Loucy (cell line): Measurements from ENCODE around the gene TEX2.
"Not testable (repeated sequence)": the region's sequence is repeated elsewhere in the genome, so short reads cannot be mapped to it uniquely, and the experiment has no call there.

Experiments
- H2AFZ ChIP-seq: fragments of 200-600 bp; sonication (generic); 2 replicates; pipeline ENCODE4 v1.6.0; 2016; ENCODE audit warnings: antibody characterized with exemption, mild to moderate bottlenecking, low read length, moderate library complexity
- H3F3A ChIP-seq: fragments of 200-600 bp; 2 replicates; pipeline ENCODE4 v1.6.0; 2016; ENCODE audit warnings: antibody characterized with exemption, low read depth, mild to moderate bottlenecking
- H3K27me3 ChIP-seq: fragments of 200-600 bp; sonication (generic); 2 replicates; pipeline ENCODE4 v1.6.1; 2014; ENCODE audit warnings: low read length, mild to moderate bottlenecking; ENCODE audit not compliant: insufficient read depth, poor library complexity, severe bottlenecking
- H3K36me3 ChIP-seq: fragments of 200-600 bp; sonication (generic); 2 replicates; pipeline ENCODE4 v1.6.1; 2016; ENCODE audit warnings: low read length; ENCODE audit not compliant: insufficient read depth
- H3K4me1 ChIP-seq: fragments of 200-600 bp; sonication (generic); 2 replicates; pipeline ENCODE4 v1.5.1; 2014; ENCODE audit warnings: low read length, mild to moderate bottlenecking; ENCODE audit not compliant: insufficient read depth, poor library complexity, severe bottlenecking
- H3K4me2 ChIP-seq: fragments of 200-600 bp; sonication (generic); 2 replicates; pipeline ENCODE4 v1.6.0; 2014; ENCODE audit warnings: antibody characterized with exemption, low read length, low read depth, mild to moderate bottlenecking; ENCODE audit not compliant: poor library complexity, severe bottlenecking
- H3K4me3 ChIP-seq: fragments of 200-600 bp; sonication (generic); 2 replicates; pipeline ENCODE4 v1.5.1; 2014; ENCODE audit warnings: low read length, mild to moderate bottlenecking, mixed read lengths; ENCODE audit not compliant: poor library complexity, severe bottlenecking
- H3K79me2 ChIP-seq: fragments of 200-600 bp; sonication (generic); 2 replicates; pipeline ENCODE4 v1.6.1; 2014; ENCODE audit warnings: low read length; ENCODE audit not compliant: insufficient read depth
- H3K9ac ChIP-seq: fragments of 200-600 bp; sonication (generic); 2 replicates; pipeline ENCODE4 v1.6.0; 2014; ENCODE audit warnings: mild to moderate bottlenecking, low read depth, low read length, moderate library complexity; ENCODE audit not compliant: poor library complexity, severe bottlenecking
- H3K9me2 ChIP-seq: fragments of 200-600 bp; sonication (generic); replicated peaks from 2 replicates; pipeline ENCODE4 v1.6.1; 2016; ENCODE audit warnings: low read depth, low read length, mixed read lengths
- H3K9me3 ChIP-seq: fragments of 200-600 bp; sonication (generic); 2 replicates; pipeline ENCODE4 v1.6.1; 2014; ENCODE audit warnings: mild to moderate bottlenecking, antibody characterized with exemption, low read length, low read depth; ENCODE audit not compliant: insufficient read depth
- H4K20me1 ChIP-seq: fragments of 200-600 bp; sonication (generic); 2 replicates; pipeline ENCODE4 v1.6.0; 2014; ENCODE audit warnings: antibody characterized with exemption, low read length, mild to moderate bottlenecking; ENCODE audit not compliant: insufficient read depth, poor library complexity, severe bottlenecking
- EZH2phosphoT487 ChIP-seq: fragments of 200-600 bp; IDR thresholded peaks from 2 replicates; pipeline ENCODE4 v1.6.1; 2018; ENCODE audit warnings: antibody characterized with exemption, mild to moderate bottlenecking, moderate library complexity, borderline replicate concordance
- TF ChIP-seq, protein P1 (sequence below): fragments of 200-600 bp; sonication (generic); conservative IDR thresholded peaks from 2 replicates; pipeline ENCODE4 v1.5.1; 2014; ENCODE audit warnings: mild to moderate bottlenecking, antibody characterized with exemption, low read length

TEX2 gene

DNA sequence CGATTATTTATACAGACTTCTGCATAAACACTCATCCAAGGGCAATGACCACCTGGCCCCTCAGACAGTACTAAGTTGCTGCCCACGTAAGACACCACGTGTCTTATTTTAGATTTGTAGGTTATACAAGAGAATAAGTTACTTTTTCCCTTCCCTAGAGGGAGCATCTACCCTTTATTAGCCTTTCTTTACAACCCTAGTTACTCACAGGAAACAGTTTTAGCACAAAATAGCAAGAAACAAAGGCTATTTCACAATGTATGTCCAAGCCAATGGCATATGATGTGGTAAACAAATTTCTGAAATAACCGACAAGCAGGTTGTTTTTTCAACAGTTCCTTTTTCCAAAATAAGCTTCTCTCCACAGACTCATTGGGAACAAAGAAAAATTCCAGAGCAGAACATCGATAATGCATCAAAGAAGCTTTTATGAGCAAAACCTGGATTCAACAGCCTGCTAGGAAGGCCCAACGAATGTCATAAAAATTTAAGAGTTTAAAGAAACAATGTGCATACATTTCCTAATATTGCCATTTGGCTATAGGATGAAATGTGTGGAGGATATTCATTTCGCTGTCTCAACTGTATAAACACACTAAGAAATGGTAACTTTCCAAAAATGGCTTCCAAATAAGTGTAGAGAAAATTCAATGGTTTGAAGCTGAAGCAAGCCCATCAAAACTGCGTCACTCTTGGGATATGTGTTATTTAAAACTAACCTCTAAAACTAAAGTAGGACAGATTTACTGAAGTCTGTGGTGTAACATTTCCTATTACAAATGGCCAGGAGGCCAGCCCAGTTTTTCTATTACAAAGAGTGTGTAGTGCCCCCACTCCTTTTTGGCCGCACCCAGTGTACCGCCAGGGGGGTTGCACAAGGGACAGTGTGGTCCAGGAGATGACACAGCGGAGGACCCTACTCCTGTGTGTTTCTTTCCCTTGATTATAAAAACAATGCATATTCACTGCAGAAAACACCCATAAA lies 82.7 kb downstream of the TEX2 start:
- Histone ChIP-seq H3K36me3 (peaks cover 9% of the 10 kb centered on the region; the same call in 1 of the 2 replicates), H3F3A (no peaks in the 10 kb centered on the region), H3K79me2 (no peaks in the 10 kb centered on the region), H3K4me2 (no peak overlapping the region), H3K9ac (no peak overlapping the region), H3K27me3 (no peaks in the 10 kb centered on the region), H4K20me1 (no peaks in the 10 kb centered on the region), H3K9me3 (no peaks in the 10 kb centered on the region), H3K9me2 (no peaks in the 10 kb centered on the region), H3K4me1 (peaks cover 6% of the 10 kb centered on the region), H3K4me3 (no peak overlapping the region), H2AFZ (no peak overlapping the region)
- TF ChIP-seq EZH2phosphoT487: no peak
- TF ChIP-seq, protein P1, sequence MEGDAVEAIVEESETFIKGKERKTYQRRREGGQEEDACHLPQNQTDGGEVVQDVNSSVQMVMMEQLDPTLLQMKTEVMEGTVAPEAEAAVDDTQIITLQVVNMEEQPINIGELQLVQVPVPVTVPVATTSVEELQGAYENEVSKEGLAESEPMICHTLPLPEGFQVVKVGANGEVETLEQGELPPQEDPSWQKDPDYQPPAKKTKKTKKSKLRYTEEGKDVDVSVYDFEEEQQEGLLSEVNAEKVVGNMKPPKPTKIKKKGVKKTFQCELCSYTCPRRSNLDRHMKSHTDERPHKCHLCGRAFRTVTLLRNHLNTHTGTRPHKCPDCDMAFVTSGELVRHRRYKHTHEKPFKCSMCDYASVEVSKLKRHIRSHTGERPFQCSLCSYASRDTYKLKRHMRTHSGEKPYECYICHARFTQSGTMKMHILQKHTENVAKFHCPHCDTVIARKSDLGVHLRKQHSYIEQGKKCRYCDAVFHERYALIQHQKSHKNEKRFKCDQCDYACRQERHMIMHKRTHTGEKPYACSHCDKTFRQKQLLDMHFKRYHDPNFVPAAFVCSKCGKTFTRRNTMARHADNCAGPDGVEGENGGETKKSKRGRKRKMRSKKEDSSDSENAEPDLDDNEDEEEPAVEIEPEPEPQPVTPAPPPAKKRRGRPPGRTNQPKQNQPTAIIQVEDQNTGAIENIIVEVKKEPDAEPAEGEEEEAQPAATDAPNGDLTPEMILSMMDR: no peak

DNA sequence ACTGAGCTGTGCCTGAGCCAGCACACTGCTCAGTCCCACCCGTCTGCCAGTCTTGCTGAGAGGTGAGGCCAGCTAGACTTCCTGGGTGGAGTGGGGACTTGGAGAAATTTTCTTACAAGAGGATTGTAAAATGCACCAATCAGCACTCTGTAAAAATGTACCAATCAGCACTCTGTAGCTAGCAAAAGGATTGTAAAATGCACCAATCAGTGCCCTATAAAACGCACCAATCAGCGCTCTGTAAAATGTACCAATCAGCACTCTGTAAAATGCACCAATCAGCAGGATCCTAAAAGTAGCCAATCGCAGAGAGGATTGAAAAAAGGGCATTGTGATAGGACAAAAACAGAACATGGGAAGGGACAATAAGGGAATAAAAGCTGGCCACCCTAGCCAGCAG lies 84.0 kb downstream of the TEX2 start:
- H3K9me3 ChIP-seq, H3K4me1 ChIP-seq, H4K20me1 ChIP-seq, H3K4me3 ChIP-seq, H3K9me2 ChIP-seq, H3K79me2 ChIP-seq, H3F3A ChIP-seq, H2AFZ ChIP-seq, H3K36me3 ChIP-seq, H3K27me3 ChIP-seq, H3K9ac ChIP-seq, H3K4me2 ChIP-seq: not testable (repeated sequence)

DNA sequence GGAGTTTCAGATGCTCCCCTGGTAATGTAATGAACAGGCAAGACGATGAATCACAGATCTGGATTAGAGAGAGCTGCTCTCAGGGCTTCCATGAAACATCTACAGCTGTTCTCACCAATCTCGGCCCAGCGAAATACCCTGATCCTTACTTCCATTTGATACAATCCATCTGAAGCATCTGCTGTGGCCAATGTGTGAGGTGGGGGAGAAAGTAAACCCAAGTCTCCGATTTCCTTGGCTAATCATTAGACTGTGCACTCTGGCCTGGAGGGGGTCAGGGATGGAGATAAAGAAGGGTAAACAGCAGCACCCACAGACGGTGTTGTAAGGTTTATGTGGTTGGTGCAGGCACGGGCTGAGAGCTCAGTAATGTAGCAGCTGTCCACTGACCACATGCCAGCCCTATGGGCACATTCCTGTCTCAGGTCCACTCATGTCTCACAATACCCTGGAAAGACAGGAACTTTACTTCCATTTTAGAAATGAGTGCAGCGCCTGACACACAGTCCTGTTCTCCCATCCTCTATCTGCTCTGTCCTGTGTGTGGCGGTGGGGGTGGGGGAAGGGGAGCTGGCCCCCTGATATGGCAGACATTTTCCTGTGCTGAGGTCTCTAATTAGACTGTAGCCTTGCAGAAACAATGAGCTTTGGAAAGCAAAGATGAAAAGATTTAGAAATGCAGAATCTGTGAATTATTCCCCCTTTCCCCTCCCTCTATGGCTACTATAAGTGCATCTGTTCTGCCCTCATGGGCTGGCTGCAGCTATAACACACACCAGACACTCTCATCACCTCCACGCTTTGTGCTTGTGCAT lies 84.8 kb downstream of the TEX2 start:
- Histone ChIP-seq H2AFZ (no peak overlapping the region), H3K4me1 (peaks cover 6% of the 10 kb centered on the region), H4K20me1 (no peaks in the 10 kb centered on the region), H3K9me3 (no peaks in the 10 kb centered on the region), H3K9me2 (no peaks in the 10 kb centered on the region), H3K4me2 (no peak overlapping the region), H3F3A (no peaks in the 10 kb centered on the region), H3K27me3 (no peaks in the 10 kb centered on the region), H3K36me3 (peaks cover 9% of the 10 kb centered on the region; the same call in 1 of the 2 replicates), H3K79me2 (no peaks in the 10 kb centered on the region), H3K4me3 (no peak overlapping the region), H3K9ac (no peak overlapping the region)
- TF ChIP-seq EZH2phosphoT487: no peak
- TF ChIP-seq, protein P1: no peak
